ENCODE data around the gene CCDC12.
A peak's percentile ranks its signal among the peaks of the same experiment; 100 is the strongest.

Gene CCDC12

GRCh38 chr3:47007001-47007400, 30.5 kb upstream of the CCDC12 start:
- DNase-seq, result no peak

GRCh38 chr3:47006145-47006651, 29.7 kb upstream of the CCDC12 start:
- no peak for DNase-seq

DNA sequence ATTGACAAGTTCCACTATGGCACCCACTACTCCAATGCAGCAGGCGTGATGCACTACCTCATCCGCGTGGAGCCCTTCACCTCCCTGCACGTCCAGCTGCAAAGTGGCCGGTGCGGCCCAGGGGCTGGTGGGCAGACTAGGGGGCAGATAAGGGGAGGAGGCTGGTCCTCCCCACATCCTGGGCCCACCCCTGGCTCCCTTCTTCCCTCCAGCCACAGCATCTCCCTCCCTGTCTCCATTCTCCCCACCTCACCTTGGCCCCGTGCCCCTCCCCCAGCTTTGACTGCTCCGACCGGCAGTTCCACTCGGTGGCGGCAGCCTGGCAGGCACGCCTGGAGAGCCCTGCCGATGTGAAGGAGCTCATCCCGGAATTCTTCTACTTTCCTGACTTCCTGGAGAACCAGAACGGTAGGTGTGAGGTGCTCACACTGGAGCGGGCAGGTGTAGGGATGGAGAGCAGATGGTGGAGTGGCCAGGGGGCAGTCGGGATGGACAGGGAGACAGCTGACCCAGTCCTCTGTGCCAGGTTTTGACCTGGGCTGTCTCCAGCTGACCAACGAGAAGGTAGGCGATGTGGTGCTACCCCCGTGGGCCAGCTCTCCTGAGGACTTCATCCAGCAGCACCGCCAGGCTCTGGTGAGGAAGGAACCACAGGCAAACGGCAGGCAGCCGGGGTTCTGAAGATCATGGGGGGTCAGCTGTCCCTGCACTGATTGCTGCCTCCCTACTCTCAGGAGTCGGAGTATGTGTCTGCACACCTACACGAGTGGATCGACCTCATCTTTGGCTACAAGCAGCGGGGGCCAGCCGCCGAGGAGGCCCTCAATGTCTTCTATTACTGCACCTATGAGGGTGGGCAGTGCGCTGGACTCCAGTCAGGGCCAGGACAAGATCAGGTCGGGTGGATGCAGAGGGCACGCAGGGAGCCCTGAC, 28.9 kb upstream of the CCDC12 start:
- no peak for DNase-seq

- no peak for DNase-seq
Measured at GRCh38 chr3:47004369-47005211, 28.0 kb upstream of the CCDC12 start.

- DNase-seq, result no peak
Measured at GRCh38 chr3:47003461-47004368, 27.2 kb upstream of the CCDC12 start.

- DNase-seq, result no peak
Measured at GRCh38 chr3:47003056-47003410, 26.5 kb upstream of the CCDC12 start.

- DNase-seq, result no peak
Measured at GRCh38 chr3:47002171-47003055, 25.9 kb upstream of the CCDC12 start.

DNA sequence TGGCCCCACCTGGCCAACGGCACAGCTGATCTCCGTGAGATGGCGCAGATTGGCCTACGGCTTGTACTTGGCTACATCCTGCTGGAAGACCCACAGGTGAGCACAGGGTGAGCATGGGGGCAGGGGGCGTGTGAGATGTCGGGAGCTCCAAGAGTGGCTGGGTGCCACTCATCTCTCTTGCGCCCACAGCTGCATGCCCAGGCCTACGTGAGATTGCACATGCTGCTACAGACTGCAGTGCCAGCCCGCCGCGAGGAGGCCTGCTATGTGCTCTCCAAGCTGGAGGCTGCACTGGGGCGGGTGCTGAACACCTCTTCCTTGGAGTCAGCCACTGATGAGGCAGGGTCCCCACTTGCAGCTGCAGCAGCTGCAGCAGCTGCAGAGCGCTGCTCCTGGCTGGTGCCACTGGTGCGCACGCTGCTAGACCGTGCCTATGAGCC, 25.2 kb upstream of the CCDC12 start:
- no peak for DNase-seq

- DNase-seq, result no peak
Measured at GRCh38 chr3:47000922-47001730, 24.6 kb upstream of the CCDC12 start.

DNA sequence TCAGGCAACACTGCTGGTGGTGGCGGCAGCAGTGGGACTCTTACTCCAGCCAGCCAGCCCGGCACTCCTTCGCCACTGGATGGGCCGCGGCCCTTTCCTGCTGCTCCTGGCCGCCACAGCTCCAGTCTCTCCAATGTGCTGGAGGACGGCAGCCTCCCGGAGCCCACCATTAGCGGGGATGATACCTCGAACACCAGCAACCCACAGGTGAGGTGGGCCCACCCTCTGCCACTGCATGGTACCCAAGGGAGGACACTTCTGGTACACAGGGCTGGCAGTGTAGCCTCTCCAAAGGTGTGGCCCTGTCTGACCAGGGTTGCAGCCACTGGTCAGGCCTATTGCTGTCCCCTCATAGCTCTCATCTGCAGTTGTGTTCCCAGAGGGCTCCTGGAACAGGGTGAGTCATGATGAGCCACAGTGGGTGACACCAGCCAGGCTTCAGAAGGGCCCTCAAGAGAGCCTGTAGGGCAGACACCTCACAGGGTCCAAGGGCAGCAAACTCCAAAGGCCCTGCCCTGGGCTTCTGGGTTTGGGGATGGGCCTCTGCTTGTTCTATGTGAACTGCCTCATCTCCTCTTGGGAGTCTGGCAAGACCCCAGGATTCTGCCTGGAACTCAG, 23.8 kb upstream of the CCDC12 start:
- no peak for DNase-seq

GRCh38 chr3:46999516-47000197, 23.1 kb upstream of the CCDC12 start:
- no peak for DNase-seq

DNA sequence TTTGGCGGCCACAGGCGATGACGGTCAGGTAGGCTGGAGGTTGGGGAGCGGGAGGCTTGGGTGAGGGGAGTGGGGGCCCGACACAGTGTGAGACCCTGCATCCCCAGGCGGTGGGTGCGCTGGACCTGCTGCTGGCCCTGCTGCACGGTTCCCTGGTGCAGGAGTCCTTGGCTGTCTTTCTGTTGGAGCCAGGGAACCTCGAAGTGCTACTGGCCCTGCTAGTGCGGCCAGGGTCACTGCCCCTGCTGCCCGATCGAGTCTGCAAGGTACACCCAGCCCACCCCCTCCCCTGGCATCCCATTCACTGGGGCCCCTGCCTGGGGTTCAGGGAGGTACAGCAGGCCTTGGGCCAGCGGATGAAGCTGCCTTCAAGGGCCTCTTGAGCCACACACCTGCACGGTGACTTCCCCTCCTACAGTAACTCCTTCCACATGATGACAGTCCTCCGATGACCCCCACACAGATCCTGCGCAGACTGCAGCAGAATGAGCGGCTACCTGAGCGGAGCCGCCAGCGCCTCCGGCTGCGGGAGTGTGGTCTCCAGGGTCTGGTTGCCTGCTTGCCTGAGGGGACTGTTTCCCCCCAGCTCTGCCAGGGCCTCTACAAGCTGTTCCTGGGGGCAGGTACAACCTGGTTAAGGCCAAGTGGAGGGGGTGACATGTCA, 22.4 kb upstream of the CCDC12 start:
- no peak for DNase-seq

DNA sequence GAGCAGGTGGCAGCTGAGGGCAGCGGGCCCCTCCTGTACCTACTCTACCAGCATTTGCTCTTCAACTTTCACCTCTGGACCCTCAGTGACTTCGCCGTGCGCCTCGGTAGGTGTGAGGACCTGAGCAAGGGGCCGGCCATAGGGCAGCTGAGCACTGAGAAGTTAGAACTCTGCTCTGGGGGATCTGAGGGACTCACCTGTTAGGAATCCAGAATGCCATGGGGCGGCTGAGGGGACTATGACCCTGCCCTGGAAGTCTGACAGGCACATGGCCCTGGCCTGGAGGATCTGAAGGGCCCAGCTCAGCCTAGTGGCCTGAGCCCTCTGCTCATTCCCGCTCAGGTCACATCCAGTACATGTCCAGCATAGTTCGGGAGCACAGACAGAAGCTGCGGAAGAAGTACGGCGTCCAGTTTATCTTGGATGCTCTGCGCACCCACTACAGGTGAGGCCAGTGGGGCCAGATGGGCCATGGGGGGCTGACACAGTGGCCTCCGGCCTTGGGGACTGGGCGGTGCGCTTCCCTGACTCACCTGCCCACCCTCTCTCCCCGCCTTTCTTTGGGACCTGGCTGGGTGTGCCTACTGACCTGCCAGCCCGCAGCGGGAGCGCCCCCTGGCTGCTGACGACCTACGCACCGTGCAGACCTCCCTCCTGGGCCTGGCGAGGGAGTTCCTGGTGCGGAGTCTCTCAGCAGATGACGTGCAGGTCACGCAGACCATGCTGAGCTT, 21.7 kb upstream of the CCDC12 start:
- DNase-seq, result peak; percentile 75 to 77

- DNase-seq, result no peak
Measured at GRCh38 chr3:46997453-46998091, 21.0 kb upstream of the CCDC12 start.

DNA sequence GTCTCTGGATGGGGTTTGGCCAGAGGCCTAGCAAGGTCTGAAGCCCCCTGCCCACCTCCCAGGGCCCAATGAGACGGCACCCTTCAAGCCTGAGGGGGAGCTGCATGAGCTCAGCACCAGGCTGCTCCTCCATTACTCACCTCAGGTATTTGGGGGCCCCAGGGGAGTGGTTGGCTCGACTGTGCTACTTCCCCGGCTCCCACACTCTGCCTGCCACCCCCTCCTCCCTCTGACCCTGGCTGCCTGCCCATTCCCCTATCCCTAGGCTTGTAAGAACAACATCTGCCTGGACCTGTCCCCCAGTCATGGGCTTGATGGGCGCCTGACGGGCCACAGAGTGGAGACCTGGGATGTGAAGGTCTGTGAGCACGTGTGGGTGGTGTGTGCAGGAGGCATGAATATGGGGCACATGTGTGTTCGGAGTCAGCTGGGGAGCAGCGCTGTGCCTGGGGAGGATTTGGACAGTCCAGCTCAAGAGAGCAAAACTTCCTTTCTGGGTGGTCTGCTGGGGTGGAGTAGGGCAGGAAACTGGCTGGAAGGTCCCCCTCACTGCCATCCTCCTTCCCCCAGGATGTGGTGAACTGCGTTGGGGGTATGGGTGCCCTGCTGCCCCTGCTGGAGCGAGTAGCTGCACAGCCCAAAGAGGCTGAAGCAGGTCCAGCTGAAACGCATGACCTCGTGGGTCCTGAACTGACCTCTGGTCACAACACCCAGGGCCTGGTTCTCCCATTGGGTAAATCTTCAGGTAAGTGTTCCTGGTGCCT, 20.3 kb upstream of the CCDC12 start:
- no peak for DNase-seq

DNA sequence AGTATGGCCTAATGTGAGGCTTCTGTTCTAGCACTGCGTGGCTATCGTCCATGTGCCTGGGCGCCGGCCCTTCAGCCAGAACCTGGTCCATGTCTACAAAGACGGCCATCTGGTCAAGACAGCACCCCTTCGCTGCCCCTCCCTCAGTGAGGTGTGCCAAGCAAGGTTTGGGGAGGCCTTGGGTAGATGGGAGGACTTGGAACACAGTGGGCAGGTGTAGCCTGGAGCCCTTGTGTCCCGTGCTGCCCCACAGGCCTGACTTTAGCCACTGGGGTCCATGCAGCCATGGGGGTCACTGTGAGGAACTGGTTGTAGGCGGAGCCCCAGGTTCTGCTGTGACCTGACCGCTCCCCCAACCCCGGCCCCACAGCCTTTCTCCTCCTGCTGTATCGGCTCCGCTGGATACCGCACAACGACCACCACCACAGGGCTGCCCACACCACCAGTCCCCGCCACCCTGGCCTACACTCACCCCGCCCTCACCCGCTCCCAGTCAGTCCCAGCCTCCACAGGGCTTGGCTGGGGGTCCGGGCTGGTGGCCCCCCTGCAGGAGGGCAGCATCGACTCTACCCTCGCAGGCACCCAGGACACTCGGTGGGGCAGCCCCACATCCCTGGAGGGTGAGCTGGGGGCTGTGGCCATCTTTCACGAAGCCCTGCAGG, 19.5 kb upstream of the CCDC12 start:
- no peak for DNase-seq

Data from CD4-positive, alpha-beta T cell treated with Interleukin-1 beta for 1 hour (primary cell).